Endothelial cell (in vitro differentiated cells): Measurements from ENCODE around the gene PARD6G. TPM values are rescaled to one million over a fixed set of nuclear protein-coding genes. Genes with fewer than 3 reads are reported as not detected.

Source experiments
- DNase-seq: peaks from one replicate; pipeline ENCODE4 v3.0.0; 2021; ENCODE audit warnings: low spot score
- H3K27ac Mint-ChIP-seq: one replicate; pipeline ENCODE4 v1.8.0; 2021; ENCODE audit warnings: mixed read lengths, inconsistent platforms; ENCODE audit not compliant: unreplicated experiment
- H3K27me3 Mint-ChIP-seq: one replicate; pipeline ENCODE4 v1.8.0; 2021; ENCODE audit warnings: mild to moderate bottlenecking, moderate library complexity, mixed read lengths, inconsistent platforms; ENCODE audit not compliant: unreplicated experiment
- H3K36me3 Mint-ChIP-seq: one replicate; pipeline ENCODE4 v1.8.0; 2021; ENCODE audit warnings: mild to moderate bottlenecking, low read depth, mixed read lengths, inconsistent platforms; ENCODE audit not compliant: unreplicated experiment
- H3K4me1 Mint-ChIP-seq: one replicate; pipeline ENCODE4 v1.8.0; 2021; ENCODE audit warnings: mild to moderate bottlenecking, mixed read lengths, inconsistent platforms; ENCODE audit not compliant: unreplicated experiment
- H3K4me3 Mint-ChIP-seq: one replicate; pipeline ENCODE4 v1.8.0; 2021; ENCODE audit warnings: mild to moderate bottlenecking, mixed read lengths, inconsistent platforms; ENCODE audit not compliant: unreplicated experiment
- H3K9me3 Mint-ChIP-seq: one replicate; pipeline ENCODE4 v1.8.0; 2021; ENCODE audit warnings: mixed read lengths, inconsistent platforms; ENCODE audit not compliant: unreplicated experiment
- CTCF ChIP-seq: fragments of 200-600 bp; sonication (generic); IDR thresholded peaks from one replicate; pipeline ENCODE4 v1.5.0; 2021; ENCODE audit warnings: antibody characterized with exemption; ENCODE audit not compliant: unreplicated experiment
- total RNA-seq: library from RNA; stranded (reverse); fragmentation: NEBNext Ultra II Directional; extraction: Animal tissue kit (Norgen Biotek cat#: 25700); gene quantifications from one replicate; pipeline ENCODE4 v1.2.1, GENCODE V29; 2021; ENCODE audit not compliant: unreplicated experiment

The PARD6G gene
- total RNA-seq, 1 donor from 2014 or later = 10.4 TPM

GRCh38 chr18:80252136-80252535 is 4.8 kb upstream of the PARD6G start:
- Mint-ChIP-seq H3K4me3 (no peak overlapping the region), H3K9me3 (no peaks in the 10 kb centered on the region), H3K27me3 (peaks cover 5% of the 10 kb centered on the region), H3K36me3 (peaks cover 8% of the 10 kb centered on the region), H3K4me1 (no peaks in the 10 kb centered on the region), H3K27ac (no peak overlapping the region)
- TF ChIP-seq CTCF = no peak
- DNase-seq = no peak

GRCh38 chr18:80251700-80252099 is 4.4 kb upstream of the PARD6G start:
- H3K27ac Mint-ChIP-seq = no peak overlapping the region
- peaks cover 8% of the 10 kb centered on the region for H3K36me3 Mint-ChIP-seq
- H3K27me3 Mint-ChIP-seq = peaks cover 5% of the 10 kb centered on the region

GRCh38 chr18:80250740-80251364 is 3.5 kb upstream of the PARD6G start:
- no peak for DNase-seq
- Mint-ChIP-seq H3K27me3 (peaks cover 5% of the 10 kb centered on the region), H3K27ac (no peak overlapping the region), H3K9me3 (no peaks in the 10 kb centered on the region), H3K4me1 (no peaks in the 10 kb centered on the region), H3K36me3 (peaks cover 4% of the 10 kb centered on the region), H3K4me3 (no peak overlapping the region)
- no peak for TF ChIP-seq CTCF

More at GRCh38 chr18:80251700-80252099, 4.4 kb upstream of the PARD6G start:
- Mint-ChIP-seq H3K4me3 (no peak overlapping the region), H3K4me1 (no peaks in the 10 kb centered on the region), H3K9me3 (no peaks in the 10 kb centered on the region)
- no peak for TF ChIP-seq CTCF
- no peak for DNase-seq

- no peak overlapping the region for H3K27ac Mint-ChIP-seq
- H3K9me3 Mint-ChIP-seq = no peaks in the 10 kb centered on the region
- H3K4me1 Mint-ChIP-seq = no peaks in the 10 kb centered on the region
- DNase-seq = no peak
- TF ChIP-seq CTCF = no peak
- peaks cover 4% of the 10 kb centered on the region for H3K36me3 Mint-ChIP-seq
- H3K4me3 Mint-ChIP-seq = no peak overlapping the region
- peaks cover 7% of the 10 kb centered on the region for H3K27me3 Mint-ChIP-seq
Measured at GRCh38 chr18:80249217-80250093, 2.1 kb upstream of the PARD6G start.
